Measurements from ENCODE around the gene DHRS7B. TPM values are rescaled to one million over a fixed set of nuclear protein-coding genes. Genes with fewer than 3 reads are reported as not detected.

DHRS7B gene
- total and polyA plus RNA-seq, 4 donors: 14.3 to 21.9 (median 18.7) TPM

DNA sequence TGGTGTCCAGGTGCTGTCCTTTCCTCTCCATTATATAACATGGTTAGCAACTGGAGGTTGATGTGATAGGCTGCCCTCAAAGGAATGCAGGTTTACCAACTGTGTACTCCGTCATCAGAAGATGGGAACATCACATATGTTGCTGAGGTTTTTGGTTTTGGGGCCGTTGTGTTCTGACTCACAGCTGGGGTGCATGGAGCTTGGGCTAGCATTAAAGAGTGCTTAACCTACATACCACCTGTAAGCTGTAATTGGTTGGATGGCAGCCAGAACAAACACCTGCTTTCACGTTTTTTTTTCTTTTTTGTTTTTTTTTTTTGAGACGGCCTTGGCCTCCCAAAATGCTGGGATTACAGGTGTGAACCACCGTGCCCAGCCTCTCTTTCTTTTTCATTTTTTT lies 66.3 kb downstream of the DHRS7B start:
- Histone ChIP-seq H3K4me3 (ENCODE audit: low read depth in 1 of 3, low read length in 3 of 3) (no peak overlapping the region), H3K27ac (ENCODE audit: low read depth in 1 of 2, low read length in 2 of 2) (no peak overlapping the region), H3K36me3 (ENCODE audit: control insufficient read depth in 4 of 4, insufficient read depth in 3 of 4, low read depth in 1 of 4, low read length in 3 of 4) (peaks cover 5 to 11% (median 9%) of the 10 kb centered on the region in 4 donors), H3K9me3 (ENCODE audit: control insufficient read depth in 4 of 4, low read length in 3 of 4) (no peaks in the 10 kb centered on the region), H3K9ac (ENCODE audit: low read depth in 1 of 2, low read length in 2 of 2) (no peak overlapping the region), H3K4me1 (ENCODE audit: control insufficient read depth in 4 of 4, insufficient read depth in 4 of 4, low read length in 3 of 4) (no peaks in the 10 kb centered on the region), H3K27me3 (ENCODE audit: control insufficient read depth in 4 of 4, insufficient read depth in 4 of 4, low read length in 3 of 4) (no peaks in the 10 kb centered on the region)
- DNase-seq (ENCODE audit: low spot score): no peak
- WGBS: 74% methylated on average over 5 of the region's 5 CpGs
- TF ChIP-seq EGR1 (IDR thresholded peaks at IDR 0.05; ENCODE audit: low read depth in 2 of 2) (no peak), JUND (IDR thresholded peaks at IDR 0.05) (no peak), SP1 (IDR thresholded peaks at IDR 0.05) (no peak), FOXA1 (IDR thresholded peaks at IDR 0.05) (no peak), ATF3 (IDR thresholded peaks at IDR 0.05) (no peak), HNF4A (conservative IDR thresholded peaks at IDR 0.05) (no peak), MAX (IDR thresholded peaks at IDR 0.05) (no peak), RAD21 (IDR thresholded peaks at IDR 0.05) (no peak), REST (IDR thresholded peaks at IDR 0.05) (no peak), HNF4G (IDR thresholded peaks at IDR 0.05) (no peak), TAF1 (conservative IDR thresholded peaks at IDR 0.05) (no peak), RXRA (IDR thresholded peaks at IDR 0.05) (no peak), NR2F2 (IDR thresholded peaks at IDR 0.05) (no peak)
- TF ChIP-seq, protein P1, sequence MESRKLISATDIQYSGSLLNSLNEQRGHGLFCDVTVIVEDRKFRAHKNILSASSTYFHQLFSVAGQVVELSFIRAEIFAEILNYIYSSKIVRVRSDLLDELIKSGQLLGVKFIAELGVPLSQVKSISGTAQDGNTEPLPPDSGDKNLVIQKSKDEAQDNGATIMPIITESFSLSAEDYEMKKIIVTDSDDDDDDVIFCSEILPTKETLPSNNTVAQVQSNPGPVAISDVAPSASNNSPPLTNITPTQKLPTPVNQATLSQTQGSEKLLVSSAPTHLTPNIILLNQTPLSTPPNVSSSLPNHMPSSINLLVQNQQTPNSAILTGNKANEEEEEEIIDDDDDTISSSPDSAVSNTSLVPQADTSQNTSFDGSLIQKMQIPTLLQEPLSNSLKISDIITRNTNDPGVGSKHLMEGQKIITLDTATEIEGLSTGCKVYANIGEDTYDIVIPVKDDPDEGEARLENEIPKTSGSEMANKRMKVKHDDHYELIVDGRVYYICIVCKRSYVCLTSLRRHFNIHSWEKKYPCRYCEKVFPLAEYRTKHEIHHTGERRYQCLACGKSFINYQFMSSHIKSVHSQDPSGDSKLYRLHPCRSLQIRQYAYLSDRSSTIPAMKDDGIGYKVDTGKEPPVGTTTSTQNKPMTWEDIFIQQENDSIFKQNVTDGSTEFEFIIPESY (IDR thresholded peaks at IDR 0.05): no peak

GRCh38 chr17:21194226-21194625 lies 67.5 kb downstream of the DHRS7B start:
- no peaks in the 10 kb centered on the region for H3K4me1 ChIP-seq (ENCODE audit: control insufficient read depth in 4 of 4, insufficient read depth in 4 of 4, low read length in 3 of 4)
- H3K27ac ChIP-seq (ENCODE audit: low read depth in 1 of 2, low read length in 2 of 2): no peak overlapping the region
- no peak for DNase-seq (ENCODE audit: low spot score)
- no peaks in the 10 kb centered on the region for H3K9me3 ChIP-seq (ENCODE audit: control insufficient read depth in 4 of 4, low read length in 3 of 4)
- 62% methylated on average over 8 of the region's 8 CpGs for WGBS
- H3K9ac ChIP-seq (ENCODE audit: low read depth in 1 of 2, low read length in 2 of 2): no peak overlapping the region
- H3K4me3 ChIP-seq (ENCODE audit: low read depth in 1 of 3, low read length in 3 of 3): no peak overlapping the region
- no peaks in the 10 kb centered on the region for H3K27me3 ChIP-seq (ENCODE audit: control insufficient read depth in 4 of 4, insufficient read depth in 4 of 4, low read length in 3 of 4)
- peak in 1 of 2 donors; percentile 17 for TF ChIP-seq RAD21 (IDR thresholded peaks at IDR 0.05)
- no peak for TF ChIP-seq CTCF (IDR thresholded peaks at IDR 0.05; ENCODE audit: low read depth, low read length, missing input control)
- peak in 1 of 2 donors; percentile 23 for TF ChIP-seq RXRA (IDR thresholded peaks at IDR 0.05)
- TF ChIP-seq NR2F2 (IDR thresholded peaks at IDR 0.05): peak; percentile 18
- TF ChIP-seq SP1 (IDR thresholded peaks at IDR 0.05): peak; percentile 10
- TF ChIP-seq JUND (IDR thresholded peaks at IDR 0.05): no peak
- H3K36me3 ChIP-seq (ENCODE audit: control insufficient read depth in 4 of 4, insufficient read depth in 3 of 4, low read depth in 1 of 4, low read length in 3 of 4): peaks cover 5 to 18% (median 11%) of the 10 kb centered on the region in 4 donors

All from liver (tissue), 9 donors.